ENCODE data around the gene S1PR5.
A peak's percentile ranks its signal among the peaks of the same experiment; 100 is the strongest.
"Not testable (repeated sequence)": the region's sequence is repeated elsewhere in the genome, so short reads cannot be mapped to it uniquely, and the experiment has no call there.

Gene S1PR5

GRCh38 chr19:10553943-10554381 is 36.7 kb upstream of the S1PR5 start:
- no peak for DNase-seq
- no peak overlapping the region for H3K27ac ChIP-seq
- H3K27me3 ChIP-seq (replicated peaks): no peaks in the 10 kb centered on the region
- in situ Hi-C loops (cut with HindIII; ENCODE audit: low pct_ligation_motif_present, low sequenced_read_pairs): no loop called here
- no peak for TF ChIP-seq CTCF (IDR thresholded peaks at IDR 0.05; ENCODE audit: low read depth, low read length, missing control alignments)
- no peak overlapping the region for H3K4me3 ChIP-seq (ENCODE audit: low read depth, low read length)
- peaks cover 62% of the 10 kb centered on the region for H3K36me3 ChIP-seq (replicated peaks)

DNA sequence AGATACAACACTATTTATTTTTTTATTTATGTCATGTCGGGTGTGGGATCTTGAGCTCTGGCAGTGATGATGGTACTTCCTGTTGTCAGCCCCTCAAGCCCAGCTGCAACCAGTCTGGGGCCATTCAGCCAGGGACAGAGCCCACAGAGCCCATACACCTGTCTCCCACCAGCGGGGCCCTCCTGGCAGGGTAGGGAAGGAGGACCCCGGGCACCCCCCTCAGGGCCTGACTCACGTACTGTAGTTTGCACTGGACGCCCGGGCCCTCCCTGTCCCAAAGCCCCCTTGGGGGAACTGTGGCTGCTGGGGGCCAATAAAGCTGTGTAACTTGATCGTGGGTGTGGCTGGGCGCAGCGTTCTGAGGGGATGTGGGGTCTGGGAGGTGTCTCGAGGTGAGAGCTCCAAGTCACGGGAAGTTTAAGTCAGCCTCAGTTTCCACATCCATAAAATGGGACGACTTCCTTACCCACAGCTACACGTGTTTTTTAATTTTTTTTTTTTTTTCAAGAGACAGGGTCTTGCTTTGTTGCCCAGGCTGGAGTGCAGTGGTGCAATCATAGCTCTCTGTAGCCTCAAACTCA is 35.9 kb upstream of the S1PR5 start:
- DNase-seq: no peak
- TF ChIP-seq CTCF (IDR thresholded peaks at IDR 0.05; ENCODE audit: low read depth, low read length, missing control alignments): no peak
- Histone ChIP-seq H3K27me3 (replicated peaks) (no peaks in the 10 kb centered on the region), H3K4me3 (ENCODE audit: low read depth, low read length) (no peak overlapping the region), H3K36me3 (replicated peaks) (peaks cover 61% of the 10 kb centered on the region), H3K27ac (no peak overlapping the region)
- in situ Hi-C loops (cut with HindIII; ENCODE audit: low pct_ligation_motif_present, low sequenced_read_pairs): no loop called here

DNA sequence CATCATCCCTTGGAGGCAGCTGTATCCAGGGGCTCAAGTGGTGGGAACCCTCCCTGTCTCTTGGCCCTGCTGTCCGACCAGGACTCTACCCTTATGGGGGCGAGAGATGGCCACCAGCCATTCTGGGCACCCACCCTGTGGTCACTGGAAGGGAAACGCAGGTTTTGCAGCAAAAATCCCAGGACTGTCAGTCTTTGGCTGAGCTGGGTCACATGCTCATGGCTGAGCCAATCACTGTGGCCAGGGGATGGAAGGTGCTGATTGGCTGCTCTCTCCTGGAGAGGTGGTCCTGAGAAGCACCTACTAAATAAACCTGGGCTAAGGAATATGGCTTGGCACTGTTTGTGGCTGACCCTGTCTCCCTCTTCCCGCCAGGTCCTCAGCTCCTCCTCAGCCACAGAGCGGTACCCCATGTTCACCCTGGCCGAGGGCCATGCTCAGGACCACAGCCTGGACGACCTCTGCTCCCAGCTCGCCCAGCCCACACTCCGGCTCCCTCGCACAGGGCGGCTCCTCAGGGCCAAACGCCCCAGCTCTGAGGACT is 35.3 kb upstream of the S1PR5 start:
- in situ Hi-C loops (cut with HindIII; ENCODE audit: low pct_ligation_motif_present, low sequenced_read_pairs): no loop called here
- H3K27ac ChIP-seq: no peak overlapping the region
- DNase-seq: no peak
- no peak overlapping the region for H3K4me3 ChIP-seq (ENCODE audit: low read depth, low read length)
- H3K27me3 ChIP-seq (replicated peaks): no peaks in the 10 kb centered on the region
- peaks cover 58% of the 10 kb centered on the region for H3K36me3 ChIP-seq (replicated peaks)
- TF ChIP-seq CTCF (IDR thresholded peaks at IDR 0.05; ENCODE audit: low read depth, low read length, missing control alignments): no peak

DNA sequence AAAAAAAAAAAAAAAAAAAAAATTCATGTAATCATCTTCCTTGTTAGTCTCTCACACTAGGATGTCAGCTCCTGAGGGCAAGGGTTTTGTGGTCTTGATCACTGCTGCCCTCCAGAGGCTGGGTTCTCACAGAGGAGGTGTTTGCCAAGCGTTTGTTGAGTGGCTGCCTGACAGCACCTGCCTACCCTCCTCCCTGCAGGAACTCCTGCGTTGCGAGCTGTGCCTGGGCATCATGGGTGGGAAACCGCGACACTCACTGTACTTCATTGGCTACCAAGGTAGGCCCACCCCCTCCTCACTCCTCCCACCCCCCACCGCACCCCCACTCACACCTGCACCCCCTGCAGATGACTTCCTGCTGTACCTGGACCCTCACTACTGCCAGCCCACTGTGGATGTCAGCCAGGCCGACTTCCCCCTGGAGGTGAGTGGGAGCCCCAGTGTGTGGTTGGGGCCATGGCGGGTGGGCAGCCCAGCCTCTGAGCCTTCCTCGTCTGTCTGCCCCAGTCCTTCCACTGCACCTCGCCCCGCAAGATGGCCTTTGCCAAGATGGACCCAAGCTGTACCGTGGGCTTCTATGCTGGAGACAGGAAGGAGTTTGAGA is 34.6 kb upstream of the S1PR5 start:
- in situ Hi-C loops (cut with HindIII; ENCODE audit: low pct_ligation_motif_present, low sequenced_read_pairs): no loop called here
- TF ChIP-seq CTCF (IDR thresholded peaks at IDR 0.05; ENCODE audit: low read depth, low read length, missing control alignments): peak; percentile 35
- Histone ChIP-seq H3K36me3 (replicated peaks) (peaks cover 55% of the 10 kb centered on the region), H3K27ac (no peak overlapping the region), H3K4me3 (ENCODE audit: low read depth, low read length) (no peak overlapping the region), H3K27me3 (replicated peaks) (no peaks in the 10 kb centered on the region)
- DNase-seq: no peak

DNA sequence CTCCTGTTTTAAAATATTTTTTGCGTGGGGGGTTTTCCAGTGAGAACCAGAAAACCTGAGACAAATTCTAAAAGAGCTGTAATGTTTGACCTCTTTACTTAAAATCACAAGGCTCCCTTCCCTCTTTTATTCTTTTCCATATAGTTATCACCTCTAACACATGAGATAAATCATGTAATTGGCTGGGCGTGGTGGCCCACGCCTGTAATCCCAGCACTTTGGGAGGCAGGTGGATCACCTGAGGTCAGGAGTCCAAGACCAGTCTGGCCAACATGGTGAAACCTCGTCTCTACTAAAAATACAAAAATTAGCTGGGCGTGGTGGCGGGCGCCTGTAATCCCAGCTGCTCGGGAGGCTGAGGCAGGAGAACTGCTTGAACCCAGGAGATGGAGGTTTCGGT is 33.8 kb upstream of the S1PR5 start:
- in situ Hi-C loops (cut with HindIII; ENCODE audit: low pct_ligation_motif_present, low sequenced_read_pairs); H3K27ac ChIP-seq; DNase-seq; H3K27me3 ChIP-seq (replicated peaks); H3K4me3 ChIP-seq (ENCODE audit: low read depth, low read length): not testable (repeated sequence)
- H3K36me3 ChIP-seq (replicated peaks): peaks cover 55% of the 10 kb centered on the region

- in situ Hi-C loops (cut with HindIII; ENCODE audit: low pct_ligation_motif_present, low sequenced_read_pairs): no loop called here
- H3K36me3 ChIP-seq (replicated peaks): peaks cover 48% of the 10 kb centered on the region
- H3K27me3 ChIP-seq (replicated peaks): no peaks in the 10 kb centered on the region
- H3K27ac ChIP-seq: no peak overlapping the region
- no peak for DNase-seq
- no peak for TF ChIP-seq CTCF (IDR thresholded peaks at IDR 0.05; ENCODE audit: low read depth, low read length, missing control alignments)
- H3K4me3 ChIP-seq (ENCODE audit: low read depth, low read length): no peak overlapping the region
These were observed 33.1 kb upstream of the S1PR5 start for GRCh38 chr19:10550336-10550735.

All from brain microvascular endothelial cell (primary cell).